ENCODE data around the gene SDK1. TPM values are rescaled to one million over a fixed set of nuclear protein-coding genes. Genes with fewer than 3 reads are reported as not detected.

SDK1 gene
- total and polyA plus RNA-seq, 11 donors, result 2.2 to 5.8 (median 3.4) TPM

DNA sequence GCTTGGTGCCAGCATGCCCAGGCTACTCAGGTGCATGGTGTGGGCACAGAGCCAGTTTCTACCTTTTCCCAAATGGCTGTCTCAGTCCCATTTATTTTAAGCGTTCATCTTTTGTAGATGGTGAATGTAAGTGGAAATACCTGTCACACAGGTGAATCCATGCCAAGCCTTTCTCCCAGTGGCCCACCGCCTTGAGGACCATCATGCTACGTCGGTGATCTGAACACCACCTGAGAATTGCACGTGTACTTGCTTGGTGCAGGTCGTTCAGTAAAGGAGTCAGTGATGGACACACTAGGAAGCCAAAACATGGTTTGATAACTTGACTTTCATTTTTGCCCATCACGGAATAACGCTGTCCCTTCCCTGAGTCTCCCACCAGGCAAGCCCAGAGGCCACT lies 714.3 kb downstream of the SDK1 start:
- no peak for DNase-seq
- TF ChIP-seq, protein P1, sequence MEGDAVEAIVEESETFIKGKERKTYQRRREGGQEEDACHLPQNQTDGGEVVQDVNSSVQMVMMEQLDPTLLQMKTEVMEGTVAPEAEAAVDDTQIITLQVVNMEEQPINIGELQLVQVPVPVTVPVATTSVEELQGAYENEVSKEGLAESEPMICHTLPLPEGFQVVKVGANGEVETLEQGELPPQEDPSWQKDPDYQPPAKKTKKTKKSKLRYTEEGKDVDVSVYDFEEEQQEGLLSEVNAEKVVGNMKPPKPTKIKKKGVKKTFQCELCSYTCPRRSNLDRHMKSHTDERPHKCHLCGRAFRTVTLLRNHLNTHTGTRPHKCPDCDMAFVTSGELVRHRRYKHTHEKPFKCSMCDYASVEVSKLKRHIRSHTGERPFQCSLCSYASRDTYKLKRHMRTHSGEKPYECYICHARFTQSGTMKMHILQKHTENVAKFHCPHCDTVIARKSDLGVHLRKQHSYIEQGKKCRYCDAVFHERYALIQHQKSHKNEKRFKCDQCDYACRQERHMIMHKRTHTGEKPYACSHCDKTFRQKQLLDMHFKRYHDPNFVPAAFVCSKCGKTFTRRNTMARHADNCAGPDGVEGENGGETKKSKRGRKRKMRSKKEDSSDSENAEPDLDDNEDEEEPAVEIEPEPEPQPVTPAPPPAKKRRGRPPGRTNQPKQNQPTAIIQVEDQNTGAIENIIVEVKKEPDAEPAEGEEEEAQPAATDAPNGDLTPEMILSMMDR (IDR thresholded peaks at IDR 0.05), result no peak
- TF ChIP-seq POLR2A (IDR thresholded peaks at IDR 0.05), result no peak
- intact Hi-C loops (cut with DNase I), result no loop called here
- 88 to 94% (median 90%) methylated on average over 8 of the region's 8 CpGs for WGBS, 4 donors
- no peaks in the 10 kb centered on the region for H3K4me1 ChIP-seq
- no peaks in the 10 kb centered on the region for H3K36me3 ChIP-seq
- H3K9me3 ChIP-seq, result peaks cover 0 to 20% (median 0%) of the 10 kb centered on the region in 12 donors
- H3K27ac ChIP-seq, result no peak overlapping the region
- ATAC-seq, result no peak
- peaks cover 0 to 4% (median 0%) of the 10 kb centered on the region in 9 donors for H3K27me3 ChIP-seq
- no peak overlapping the region for H3K4me3 ChIP-seq

DNA sequence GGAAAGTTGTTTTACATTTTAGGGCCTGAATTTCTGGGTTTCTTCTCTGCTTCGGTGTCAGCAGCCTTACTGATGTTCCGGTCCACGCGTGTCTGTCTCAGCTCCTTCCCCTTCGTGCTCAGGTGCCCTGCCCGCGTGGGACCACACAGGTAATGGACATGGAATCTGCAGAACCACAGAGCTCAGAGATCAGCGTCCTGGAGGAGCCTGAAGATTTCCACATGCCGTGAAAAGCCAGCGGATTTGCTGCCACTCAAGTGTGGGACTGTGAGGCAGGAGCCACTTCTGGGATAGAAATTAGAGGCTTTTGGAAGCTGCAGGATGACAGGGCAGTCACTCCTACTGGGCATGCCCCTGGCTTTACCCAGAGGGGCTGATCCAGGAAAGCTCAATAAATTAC lies 714.9 kb downstream of the SDK1 start:
- H3K27ac ChIP-seq, result no peak overlapping the region
- DNase-seq (no peak), ATAC-seq (no peak)
- no peaks in the 10 kb centered on the region for H3K4me1 ChIP-seq
- intact Hi-C loops (cut with DNase I), result no loop called here
- 91 to 96% (median 93%) methylated on average over 10 of the region's 10 CpGs for WGBS, 4 donors
- TF ChIP-seq POLR2A (IDR thresholded peaks at IDR 0.05), result no peak
- TF ChIP-seq, protein P1 (IDR thresholded peaks at IDR 0.05), result no peak
- peaks cover 0 to 20% (median 0%) of the 10 kb centered on the region in 12 donors for H3K9me3 ChIP-seq
- peaks cover 0 to 2% (median 0%) of the 10 kb centered on the region in 9 donors for H3K27me3 ChIP-seq
- H3K4me3 ChIP-seq, result no peak overlapping the region
- H3K36me3 ChIP-seq, result no peaks in the 10 kb centered on the region

DNA sequence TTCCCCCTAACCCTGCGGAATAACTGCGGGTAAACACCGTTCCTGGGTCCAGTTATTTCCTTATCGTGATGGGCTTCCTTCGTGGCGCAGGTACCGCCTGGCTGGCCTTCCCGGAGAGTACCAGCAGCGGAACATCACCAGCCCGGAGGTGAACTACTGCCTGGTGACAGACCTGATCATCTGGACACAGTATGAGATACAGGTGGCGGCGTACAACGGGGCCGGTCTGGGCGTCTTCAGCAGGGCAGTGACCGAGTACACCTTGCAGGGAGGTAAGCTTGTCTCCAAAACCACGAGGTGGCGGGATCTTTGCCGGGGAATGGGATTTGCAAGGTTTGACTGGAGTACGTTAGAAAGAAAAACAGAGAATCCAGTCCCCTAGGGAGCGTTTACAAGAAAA lies 716.0 kb downstream of the SDK1 start:
- 92 to 95% (median 93%) methylated on average over 21 of the region's 21 CpGs for WGBS, 4 donors
- H3K27ac ChIP-seq, result no peak overlapping the region
- peaks cover 0 to 20% (median 0%) of the 10 kb centered on the region in 12 donors for H3K9me3 ChIP-seq
- no peaks in the 10 kb centered on the region for H3K36me3 ChIP-seq
- H3K27me3 ChIP-seq, result no peaks in the 10 kb centered on the region
- intact Hi-C loops (cut with DNase I), result no loop called here
- ATAC-seq (no peak), DNase-seq (no peak)
- TF ChIP-seq, protein P1 (IDR thresholded peaks at IDR 0.05), result no peak
- no peak for TF ChIP-seq POLR2A (IDR thresholded peaks at IDR 0.05)
- H3K4me1 ChIP-seq, result no peaks in the 10 kb centered on the region
- no peak overlapping the region for H3K4me3 ChIP-seq

DNA sequence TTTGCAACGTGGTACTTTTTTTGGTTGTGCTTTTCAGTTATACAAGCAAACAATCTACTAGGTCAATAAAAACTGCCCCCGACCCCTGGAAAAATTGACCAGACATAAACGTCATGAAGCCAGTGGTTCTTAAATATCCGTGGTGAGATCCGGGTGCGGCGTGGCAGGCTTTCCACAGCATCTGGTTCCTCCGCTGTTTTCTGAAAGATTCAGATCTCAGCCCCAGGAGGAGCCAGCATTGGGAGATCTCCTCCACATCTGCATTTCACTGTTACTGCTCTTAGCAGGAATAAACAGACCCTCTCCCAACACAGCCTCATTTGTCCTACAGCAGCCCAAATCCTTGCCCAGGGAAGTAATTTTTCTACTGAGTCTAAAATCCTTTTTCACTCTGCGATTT lies 716.7 kb downstream of the SDK1 start:
- Histone ChIP-seq H3K27ac (no peak overlapping the region), H3K9me3 (peaks cover 0 to 20% (median 0%) of the 10 kb centered on the region in 12 donors), H3K27me3 (no peaks in the 10 kb centered on the region), H3K4me3 (no peak overlapping the region), H3K4me1 (no peaks in the 10 kb centered on the region), H3K36me3 (no peaks in the 10 kb centered on the region)
- 91 to 92% (median 92%) methylated on average over 9 of the region's 9 CpGs for WGBS, 4 donors
- intact Hi-C loops (cut with DNase I), result no loop called here
- ATAC-seq (no peak), DNase-seq (no peak)
- no peak for TF ChIP-seq POLR2A (IDR thresholded peaks at IDR 0.05)
- TF ChIP-seq, protein P1 (IDR thresholded peaks at IDR 0.05), result no peak
